Measurements from ENCODE around the gene TUSC7.

GRCh38 chr3:116667324-116667723 lies 42.3 kb upstream of the TUSC7 start:
- TF ChIP-seq CTCF (IDR thresholded peaks at IDR 0.05) = no peak
- no peak for TF ChIP-seq POLR2A (IDR thresholded peaks at IDR 0.05)
